ENCODE data around the gene SETX.

Gene SETX

GRCh38 chr9:132249123-132249522 lies 105.7 kb downstream of the SETX start:
- Histone ChIP-seq H3K27ac (no peak overlapping the region), H3K4me1 (ENCODE audit: low read depth, poor library complexity, severe bottlenecking) (no peaks in the 10 kb centered on the region), H3K4me3 (IDR thresholded peaks at IDR 0.05; ENCODE audit: insufficient read depth, low read depth, low read length) (no peak overlapping the region), H2AFZ (ENCODE audit: low read depth) (no peak overlapping the region), H4K20me1 (ENCODE audit: insufficient read depth) (no peaks in the 10 kb centered on the region), H3K79me2 (ENCODE audit: insufficient read depth, low read depth) (no peaks in the 10 kb centered on the region), H3K4me2 (no peak overlapping the region), H3K36me3 (ENCODE audit: insufficient read depth) (no peaks in the 10 kb centered on the region), H3K9ac (no peak overlapping the region), H3K27me3 (ENCODE audit: insufficient read depth, low read depth) (peaks cover 33% of the 10 kb centered on the region)
- TF ChIP-seq, protein P1, sequence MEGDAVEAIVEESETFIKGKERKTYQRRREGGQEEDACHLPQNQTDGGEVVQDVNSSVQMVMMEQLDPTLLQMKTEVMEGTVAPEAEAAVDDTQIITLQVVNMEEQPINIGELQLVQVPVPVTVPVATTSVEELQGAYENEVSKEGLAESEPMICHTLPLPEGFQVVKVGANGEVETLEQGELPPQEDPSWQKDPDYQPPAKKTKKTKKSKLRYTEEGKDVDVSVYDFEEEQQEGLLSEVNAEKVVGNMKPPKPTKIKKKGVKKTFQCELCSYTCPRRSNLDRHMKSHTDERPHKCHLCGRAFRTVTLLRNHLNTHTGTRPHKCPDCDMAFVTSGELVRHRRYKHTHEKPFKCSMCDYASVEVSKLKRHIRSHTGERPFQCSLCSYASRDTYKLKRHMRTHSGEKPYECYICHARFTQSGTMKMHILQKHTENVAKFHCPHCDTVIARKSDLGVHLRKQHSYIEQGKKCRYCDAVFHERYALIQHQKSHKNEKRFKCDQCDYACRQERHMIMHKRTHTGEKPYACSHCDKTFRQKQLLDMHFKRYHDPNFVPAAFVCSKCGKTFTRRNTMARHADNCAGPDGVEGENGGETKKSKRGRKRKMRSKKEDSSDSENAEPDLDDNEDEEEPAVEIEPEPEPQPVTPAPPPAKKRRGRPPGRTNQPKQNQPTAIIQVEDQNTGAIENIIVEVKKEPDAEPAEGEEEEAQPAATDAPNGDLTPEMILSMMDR (conservative IDR thresholded peaks at IDR 0.05; ENCODE audit: low read depth, low read length): no peak

- H3K4me3 ChIP-seq (IDR thresholded peaks at IDR 0.05; ENCODE audit: insufficient read depth, low read depth, low read length): no peak overlapping the region
- no peak overlapping the region for H3K27ac ChIP-seq
- no peaks in the 10 kb centered on the region for H3K4me1 ChIP-seq (ENCODE audit: low read depth, poor library complexity, severe bottlenecking)
- no peak overlapping the region for H2AFZ ChIP-seq (ENCODE audit: low read depth)
- TF ChIP-seq, protein P1 (conservative IDR thresholded peaks at IDR 0.05; ENCODE audit: low read depth, low read length): no peak
- no peaks in the 10 kb centered on the region for H4K20me1 ChIP-seq (ENCODE audit: insufficient read depth)
- H3K36me3 ChIP-seq (ENCODE audit: insufficient read depth): no peaks in the 10 kb centered on the region
- H3K27me3 ChIP-seq (ENCODE audit: insufficient read depth, low read depth): peaks cover 29% of the 10 kb centered on the region; the same call in 1 of the 2 replicates
- no peaks in the 10 kb centered on the region for H3K79me2 ChIP-seq (ENCODE audit: insufficient read depth, low read depth)
- no peak overlapping the region for H3K4me2 ChIP-seq
- H3K9ac ChIP-seq: no peak overlapping the region
These were observed 106.8 kb downstream of the SETX start for GRCh38 chr9:132247942-132248341.

- Histone ChIP-seq H3K4me3 (IDR thresholded peaks at IDR 0.05; ENCODE audit: insufficient read depth, low read depth, low read length) (no peak overlapping the region), H4K20me1 (ENCODE audit: insufficient read depth) (no peaks in the 10 kb centered on the region), H3K4me1 (ENCODE audit: low read depth, poor library complexity, severe bottlenecking) (no peaks in the 10 kb centered on the region), H3K9ac (no peak overlapping the region), H3K36me3 (ENCODE audit: insufficient read depth) (no peaks in the 10 kb centered on the region), H3K79me2 (ENCODE audit: insufficient read depth, low read depth) (no peaks in the 10 kb centered on the region), H3K27me3 (ENCODE audit: insufficient read depth, low read depth) (peaks cover 34% of the 10 kb centered on the region), H3K4me2 (no peak overlapping the region), H3K27ac (no peak overlapping the region), H2AFZ (ENCODE audit: low read depth) (no peak overlapping the region)
- TF ChIP-seq, protein P1 (conservative IDR thresholded peaks at IDR 0.05; ENCODE audit: low read depth, low read length): no peak
These were observed 109.3 kb downstream of the SETX start for GRCh38 chr9:132245465-132245864.

DNA sequence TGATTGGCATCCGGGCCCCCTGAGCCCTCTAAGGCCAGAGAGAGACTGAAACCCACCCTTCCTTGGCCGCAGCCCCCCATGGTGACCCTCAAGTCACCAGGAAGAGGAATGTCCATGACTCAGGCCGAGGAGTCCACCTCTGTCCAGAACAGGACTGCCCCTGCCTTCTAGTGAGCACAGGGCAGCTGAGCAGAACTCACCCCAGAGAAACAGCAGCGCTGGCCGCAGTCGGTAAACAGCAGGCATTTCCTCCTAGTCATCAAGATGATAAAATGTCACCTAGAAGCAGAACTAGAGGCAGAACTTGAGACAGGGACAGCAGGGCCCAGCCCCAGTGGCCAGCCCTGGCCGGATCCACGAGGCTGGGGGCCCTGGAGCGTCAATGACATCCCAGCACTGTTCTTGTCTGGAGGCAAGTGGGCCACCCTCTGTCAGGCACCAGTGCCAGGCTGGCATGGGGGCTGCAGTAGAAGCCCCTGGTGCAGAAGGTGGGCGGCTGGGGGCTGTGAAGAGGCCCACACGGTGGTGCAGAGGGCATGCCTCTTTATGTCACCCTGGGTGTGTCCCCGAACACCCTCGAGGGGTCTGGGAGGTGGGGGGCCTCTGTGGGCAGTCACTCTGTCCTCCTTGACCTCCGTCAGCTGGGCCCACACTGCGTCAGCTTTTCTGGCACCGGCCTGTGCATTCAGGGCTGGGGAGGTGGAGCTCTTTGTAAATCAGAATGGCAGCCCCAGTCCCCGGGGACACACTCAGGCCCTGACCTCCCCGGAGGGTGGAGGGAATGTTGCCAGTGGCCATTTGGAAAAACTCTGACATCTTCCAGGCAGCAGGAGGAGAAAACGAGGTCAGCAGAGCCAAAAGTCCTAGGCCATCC lies 110.0 kb downstream of the SETX start:
- no peaks in the 10 kb centered on the region for H3K79me2 ChIP-seq (ENCODE audit: insufficient read depth, low read depth)
- H3K4me3 ChIP-seq (IDR thresholded peaks at IDR 0.05; ENCODE audit: insufficient read depth, low read depth, low read length): no peak overlapping the region
- H3K27ac ChIP-seq: no peak overlapping the region
- no peak overlapping the region for H3K9ac ChIP-seq
- TF ChIP-seq, protein P1 (conservative IDR thresholded peaks at IDR 0.05; ENCODE audit: low read depth, low read length): no peak
- H3K27me3 ChIP-seq (ENCODE audit: insufficient read depth, low read depth): peaks cover 41% of the 10 kb centered on the region
- H3K4me1 ChIP-seq (ENCODE audit: low read depth, poor library complexity, severe bottlenecking): no peaks in the 10 kb centered on the region
- H3K36me3 ChIP-seq (ENCODE audit: insufficient read depth): no peaks in the 10 kb centered on the region
- no peak overlapping the region for H3K4me2 ChIP-seq
- no peak overlapping the region for H2AFZ ChIP-seq (ENCODE audit: low read depth)
- H4K20me1 ChIP-seq (ENCODE audit: insufficient read depth): no peaks in the 10 kb centered on the region
